ENCODE measurements around the gene ITPRIPL1.

ITPRIPL1 gene

DNA sequence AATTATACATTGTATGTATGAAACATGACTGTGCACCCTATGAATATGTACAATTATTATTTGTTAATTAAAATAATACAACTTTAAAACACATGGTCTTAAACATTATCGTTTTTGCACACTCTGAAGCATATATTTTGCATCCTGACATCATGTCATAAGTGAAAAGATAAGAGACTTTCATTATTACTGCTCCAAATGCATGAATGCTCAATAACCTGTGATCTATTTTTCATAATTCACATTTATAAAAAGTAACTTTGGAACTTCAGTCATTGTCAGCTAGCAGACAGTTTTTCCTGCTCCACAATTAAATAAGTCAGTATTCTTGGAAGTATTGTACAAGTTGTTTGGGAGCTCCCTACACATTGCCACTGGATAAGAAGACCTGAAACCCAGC is 1.3 kb upstream of the ITPRIPL1 start:
- FAIRE-seq = no peak

DNA sequence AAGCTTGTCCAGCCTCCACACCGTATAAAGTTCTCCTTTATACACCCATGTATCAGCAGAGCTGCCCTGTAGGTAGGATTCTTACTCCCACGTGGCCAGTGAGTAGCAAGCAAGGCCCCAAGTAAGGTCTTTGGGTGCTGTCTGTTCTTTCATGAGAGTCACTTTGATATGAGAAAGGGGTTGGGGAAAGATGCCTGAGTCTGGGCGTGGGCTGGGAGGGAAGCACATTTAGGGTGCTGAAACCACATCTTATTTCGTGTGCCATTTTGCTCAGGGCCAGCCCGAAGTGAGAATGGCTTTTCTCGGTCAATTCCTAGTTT is 436 bp upstream of the ITPRIPL1 start:
- FAIRE-seq = no peak

DNA sequence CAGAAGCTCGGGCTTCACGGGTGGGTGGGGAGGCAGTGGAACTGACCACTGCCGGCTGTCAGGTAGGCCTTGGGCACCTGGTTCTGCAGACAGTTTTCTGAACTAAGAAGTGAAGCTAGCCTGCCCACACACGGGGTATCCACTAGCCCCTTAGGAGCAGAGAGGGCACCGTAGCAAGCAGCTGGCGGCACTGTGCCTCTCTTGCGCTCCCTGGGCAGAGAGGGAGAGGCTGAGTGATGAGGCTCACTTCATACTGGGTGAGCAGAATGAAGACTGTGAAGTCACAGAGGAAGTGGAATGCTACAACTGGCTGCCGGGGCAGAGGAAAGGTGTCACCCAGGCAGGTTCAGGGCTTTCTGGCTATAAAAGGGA is 753 bp downstream of the ITPRIPL1 start:
- no peak for FAIRE-seq

DNA sequence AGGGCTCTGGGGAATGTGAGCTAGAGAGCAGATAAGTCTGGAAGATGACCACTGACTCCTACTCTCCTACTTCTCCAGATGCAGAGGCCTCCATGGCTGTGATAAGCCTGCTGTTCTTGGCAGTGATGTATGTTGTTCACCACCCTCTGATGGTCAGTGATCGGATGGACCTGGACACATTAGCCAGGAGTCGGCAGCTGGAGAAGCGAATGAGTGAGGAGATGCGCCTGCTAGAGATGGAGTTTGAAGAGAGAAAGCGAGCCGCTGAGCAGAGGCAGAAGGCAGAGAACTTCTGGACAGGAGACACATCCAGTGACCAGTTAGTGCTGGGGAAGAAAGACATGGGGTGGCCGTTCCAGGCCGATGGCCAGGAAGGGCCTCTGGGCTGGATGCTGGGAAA is 1.4 kb downstream of the ITPRIPL1 start:
- FAIRE-seq = no peak

DNA sequence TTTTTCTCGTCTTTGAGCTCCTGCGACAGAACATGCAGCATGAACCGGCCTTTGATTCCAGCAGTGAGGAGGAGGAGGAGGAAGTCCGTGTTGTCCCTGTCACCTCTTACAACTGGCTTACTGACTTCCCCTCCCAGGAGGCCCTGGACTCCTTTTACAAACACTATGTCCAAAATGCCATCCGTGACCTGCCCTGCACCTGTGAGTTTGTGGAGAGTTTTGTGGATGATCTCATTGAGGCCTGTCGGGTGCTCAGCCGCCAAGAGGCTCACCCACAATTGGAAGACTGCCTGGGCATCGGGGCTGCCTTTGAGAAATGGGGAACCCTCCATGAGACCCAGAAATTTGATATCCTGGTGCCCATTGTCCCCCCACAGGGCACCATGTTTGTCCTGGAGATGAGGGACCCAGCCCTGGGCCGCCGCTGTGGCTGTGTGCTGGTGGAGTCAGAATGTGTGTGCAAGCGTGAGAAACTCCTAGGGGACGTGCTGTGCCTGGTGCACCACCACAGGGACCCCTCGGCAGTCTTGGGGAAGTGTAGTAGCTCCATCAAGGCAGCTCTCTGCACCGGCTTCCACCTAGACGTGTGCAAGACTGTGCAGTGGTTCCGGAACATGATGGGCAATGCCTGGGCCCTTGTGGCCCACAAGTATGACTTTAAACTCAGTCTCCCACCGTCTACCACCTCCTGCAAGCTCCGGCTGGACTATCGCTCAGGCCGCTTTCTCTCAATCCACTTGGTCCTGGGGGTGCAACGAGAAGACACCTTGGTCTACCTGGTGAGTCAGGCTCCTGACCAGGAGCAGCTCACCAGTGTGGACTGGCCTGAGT is 2.1 kb downstream of the ITPRIPL1 start:
- FAIRE-seq = no peak

DNA sequence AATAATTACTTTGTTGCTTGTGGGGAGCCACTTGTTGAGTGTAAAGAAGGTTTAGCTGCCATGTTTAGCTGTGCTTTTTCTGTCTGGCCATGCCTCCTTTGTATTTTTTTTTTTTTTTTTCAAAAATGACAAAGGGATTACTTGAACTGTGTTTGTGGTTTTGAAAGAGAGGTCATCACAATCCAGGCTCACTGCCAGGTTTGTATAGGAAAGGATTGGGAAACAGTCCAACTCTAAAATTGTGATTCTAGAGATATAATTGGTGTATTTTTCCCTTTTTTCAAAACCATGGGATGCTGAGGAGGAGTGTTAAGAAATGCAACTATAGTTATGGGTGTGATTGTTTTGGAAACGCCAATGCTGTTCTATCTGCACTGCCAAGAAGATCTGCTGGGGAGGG is 4.3 kb downstream of the ITPRIPL1 start:
- FAIRE-seq = no peak

- FAIRE-seq = no peak
Measured at GRCh38 chr2:96329874-96330273, 4.8 kb downstream of the ITPRIPL1 start.

GRCh38 chr2:96330407-96330806 is 5.3 kb downstream of the ITPRIPL1 start:
- FAIRE-seq = no peak

- FAIRE-seq = no peak
Measured at GRCh38 chr2:96333708-96334107, 8.6 kb downstream of the ITPRIPL1 start.

DNA sequence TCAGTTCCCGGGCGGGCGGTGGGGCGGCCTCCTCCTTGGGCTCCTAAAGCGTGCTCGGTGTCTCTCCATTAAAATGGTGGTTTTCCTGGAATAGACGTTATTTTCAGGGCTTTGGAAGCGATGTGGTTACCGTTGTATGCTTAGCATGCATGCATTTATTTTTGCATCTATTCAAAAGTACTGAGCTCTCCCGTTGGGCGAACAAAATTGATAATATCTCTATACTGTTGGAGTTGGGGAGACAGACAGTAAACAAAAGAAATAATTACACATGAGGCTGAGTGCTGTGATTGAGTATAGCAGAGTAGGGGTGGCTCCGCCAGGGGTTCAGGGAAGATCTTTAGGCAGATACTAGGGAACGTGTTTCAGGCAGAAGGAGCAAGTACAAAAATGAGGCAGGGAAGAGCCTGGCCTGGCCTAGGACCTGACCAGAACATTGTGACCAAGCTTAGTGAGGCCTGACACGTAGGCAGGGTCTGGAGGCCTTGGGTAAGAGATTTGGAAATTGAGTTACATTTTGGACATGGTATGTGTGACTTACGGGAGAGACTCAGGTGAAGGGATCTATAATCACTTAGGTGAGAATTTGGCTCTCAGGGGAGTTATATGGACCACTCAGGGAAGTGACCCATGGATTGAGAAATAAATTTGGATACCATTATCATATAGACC is 11.1 kb downstream of the ITPRIPL1 start:
- FAIRE-seq = no peak

GRCh38 chr2:96336873-96337272 is 11.8 kb downstream of the ITPRIPL1 start:
- FAIRE-seq = no peak

- no peak for FAIRE-seq
Measured at GRCh38 chr2:96340493-96341414, 15.6 kb downstream of the ITPRIPL1 start.

GRCh38 chr2:96341641-96342040 is 16.5 kb downstream of the ITPRIPL1 start:
- FAIRE-seq = no peak

DNA sequence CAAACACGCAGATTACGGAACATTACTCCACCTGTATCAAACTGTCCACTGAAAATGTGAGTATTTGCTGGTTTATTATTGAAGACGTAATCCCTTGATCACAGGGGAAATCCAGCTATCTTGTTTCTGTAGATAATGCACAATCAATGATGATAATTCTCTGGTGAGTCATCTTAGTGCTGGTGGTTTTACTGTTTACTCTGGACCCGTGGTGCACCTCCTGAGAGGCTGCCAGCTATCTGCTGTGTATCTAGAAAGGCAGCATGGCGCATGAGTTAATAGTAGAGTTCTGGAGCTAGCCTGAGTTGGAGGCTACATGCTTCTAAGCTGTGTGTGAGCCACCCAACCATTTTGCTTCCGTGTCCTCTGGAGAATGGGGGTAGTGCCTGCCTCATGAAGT is 17.0 kb downstream of the ITPRIPL1 start:
- FAIRE-seq = no peak

- no peak for FAIRE-seq
Measured at GRCh38 chr2:96344011-96344410, 18.9 kb downstream of the ITPRIPL1 start.

GRCh38 chr2:96345438-96345837 is 20.3 kb downstream of the ITPRIPL1 start:
- no peak for FAIRE-seq

- no peak for FAIRE-seq
Measured at GRCh38 chr2:96345868-96346462, 20.8 kb downstream of the ITPRIPL1 start.

GRCh38 chr2:96347395-96347794 is 22.3 kb downstream of the ITPRIPL1 start:
- FAIRE-seq = no peak

DNA sequence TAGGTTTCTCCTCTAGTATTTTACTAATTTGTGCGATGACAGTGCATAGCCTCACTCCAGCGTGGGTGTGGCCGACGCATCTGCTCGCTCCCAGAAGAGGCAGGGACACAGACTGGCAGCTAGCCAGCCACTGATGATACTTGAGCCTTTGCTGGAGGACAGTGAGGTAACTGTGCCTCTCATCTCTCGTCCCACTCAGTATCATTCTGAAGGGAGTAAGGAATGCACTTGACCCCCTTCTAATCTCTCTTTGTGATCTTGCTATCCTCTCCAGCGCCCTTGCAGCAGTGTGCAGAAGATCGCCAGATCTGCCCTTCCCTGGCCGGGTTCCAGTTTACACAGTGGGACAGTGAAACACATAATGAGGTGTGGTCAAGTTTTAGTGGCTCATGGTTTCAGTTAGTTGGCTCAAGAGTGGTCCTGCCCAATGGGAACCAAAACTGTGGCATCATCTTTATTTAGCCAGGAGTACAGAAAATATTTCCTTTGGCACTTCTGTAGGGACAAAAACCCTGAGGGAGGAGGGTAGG is 28.0 kb downstream of the ITPRIPL1 start:
- FAIRE-seq = no peak

- FAIRE-seq = no peak
Measured at GRCh38 chr2:96353606-96354101, 28.5 kb downstream of the ITPRIPL1 start.

- no peak for FAIRE-seq
Measured at GRCh38 chr2:96354492-96354891, 29.4 kb downstream of the ITPRIPL1 start.

GRCh38 chr2:96356889-96357288 is 31.8 kb downstream of the ITPRIPL1 start:
- no peak for FAIRE-seq

GRCh38 chr2:96359310-96359709 is 34.2 kb downstream of the ITPRIPL1 start:
- no peak for FAIRE-seq
